NCI-H1048 (cell line): ENCODE results near the gene CLASRP.
A peak's percentile ranks its signal among the peaks of the same experiment; 100 is the strongest.

Experiments
- DNase-seq: peaks from one replicate; lab custom pipeline; 2025; lab: John Stamatoyannopoulos, UW

The CLASRP gene

DNA sequence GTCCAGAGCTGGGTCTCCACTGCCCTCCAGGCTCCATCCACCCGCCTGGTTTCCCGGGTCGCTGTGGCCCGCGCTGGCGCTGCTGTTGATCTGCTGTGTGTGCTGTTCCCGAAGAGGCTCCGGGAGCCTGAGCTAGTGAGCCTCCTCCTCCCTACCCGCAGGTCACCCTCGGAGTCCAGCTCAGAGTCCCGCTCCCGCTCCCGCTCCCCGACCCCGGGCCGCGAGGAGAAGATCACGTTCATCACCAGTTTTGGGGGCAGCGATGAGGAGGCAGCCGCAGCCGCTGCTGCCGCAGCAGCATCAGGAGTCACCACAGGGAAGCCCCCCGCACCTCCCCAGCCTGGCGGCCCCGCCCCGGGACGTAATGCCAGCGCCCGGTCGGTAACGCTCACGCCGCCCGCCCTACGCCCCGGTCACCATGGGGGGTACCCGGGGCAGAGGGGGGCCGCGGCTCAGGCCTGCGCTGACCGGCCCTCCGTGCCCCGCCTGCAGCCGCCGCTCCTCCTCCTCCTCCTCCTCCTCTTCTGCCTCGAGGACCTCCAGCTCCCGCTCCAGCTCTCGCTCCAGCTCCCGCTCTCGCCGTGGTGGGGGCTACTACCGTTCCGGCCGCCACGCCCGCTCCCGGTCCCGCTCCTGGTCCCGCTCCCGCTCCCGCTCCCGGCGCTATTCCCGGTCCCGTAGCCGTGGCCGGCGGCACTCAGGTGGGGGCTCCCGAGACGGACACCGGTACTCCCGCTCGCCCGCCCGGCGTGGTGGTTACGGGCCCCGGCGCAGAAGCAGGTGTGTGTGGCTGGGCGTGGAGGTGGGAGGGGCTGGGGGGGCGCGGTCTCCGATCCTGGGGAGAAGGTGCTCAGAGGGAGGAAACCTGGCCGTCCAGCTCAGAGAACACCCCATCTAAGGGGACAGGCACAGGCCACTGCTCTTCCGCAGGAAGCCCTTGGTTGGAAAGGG is 25.3 kb downstream of the CLASRP start:
- no peak for DNase-seq

DNA sequence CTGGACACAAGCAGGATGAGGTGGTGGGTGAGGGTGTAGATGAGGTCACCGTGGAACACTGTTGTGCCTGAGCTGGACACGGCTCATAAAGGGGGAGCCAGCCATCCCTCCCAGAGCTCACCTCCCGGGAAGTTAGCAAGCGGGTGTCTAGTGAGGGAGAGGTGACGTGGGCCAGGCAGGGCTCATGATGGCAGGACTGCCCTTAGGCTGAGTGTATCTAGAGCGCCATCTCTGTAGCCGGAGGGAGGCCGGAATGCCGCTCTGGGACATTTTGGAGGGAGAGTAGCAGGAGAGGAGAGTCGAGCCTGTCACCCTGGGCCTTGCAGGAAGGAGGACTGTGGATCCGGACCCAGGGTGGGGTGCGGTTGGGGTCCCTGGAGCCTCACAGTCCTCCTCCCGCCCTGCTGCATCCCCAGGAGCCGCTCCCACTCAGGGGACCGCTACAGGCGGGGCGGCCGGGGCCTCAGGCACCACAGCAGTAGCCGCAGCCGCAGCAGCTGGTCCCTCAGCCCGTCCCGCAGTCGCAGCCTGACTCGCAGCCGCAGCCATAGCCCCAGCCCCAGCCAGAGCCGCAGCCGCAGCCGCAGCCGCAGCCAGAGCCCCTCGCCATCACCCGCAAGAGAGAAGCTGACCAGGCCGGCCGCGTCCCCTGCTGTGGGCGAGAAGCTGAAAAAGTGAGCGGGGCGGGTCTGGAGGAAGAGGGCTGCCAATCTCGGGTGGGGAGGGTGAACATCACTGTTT is 28.2 kb downstream of the CLASRP start:
- no peak for DNase-seq

DNA sequence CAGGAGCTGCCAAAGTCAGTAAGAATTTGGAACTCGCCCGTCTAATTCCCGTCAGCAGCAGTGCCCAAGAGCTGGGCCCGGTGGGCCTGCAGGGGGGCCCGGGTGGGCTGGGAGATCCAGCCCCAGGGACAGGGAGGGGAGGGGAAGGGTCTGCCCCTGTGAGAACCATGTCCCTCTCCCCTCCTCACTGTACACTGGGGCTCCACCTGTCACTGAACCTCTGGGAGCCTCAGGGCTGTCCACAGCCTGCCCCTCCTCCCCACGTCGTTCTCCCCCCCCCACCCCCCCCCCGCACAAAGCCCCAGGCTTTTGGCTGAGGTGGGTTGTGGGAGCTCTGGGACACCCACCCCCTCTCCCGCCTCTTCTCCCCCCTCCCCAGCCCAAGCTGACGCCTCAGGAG is 29.2 kb downstream of the CLASRP start:
- no peak for DNase-seq

DNA sequence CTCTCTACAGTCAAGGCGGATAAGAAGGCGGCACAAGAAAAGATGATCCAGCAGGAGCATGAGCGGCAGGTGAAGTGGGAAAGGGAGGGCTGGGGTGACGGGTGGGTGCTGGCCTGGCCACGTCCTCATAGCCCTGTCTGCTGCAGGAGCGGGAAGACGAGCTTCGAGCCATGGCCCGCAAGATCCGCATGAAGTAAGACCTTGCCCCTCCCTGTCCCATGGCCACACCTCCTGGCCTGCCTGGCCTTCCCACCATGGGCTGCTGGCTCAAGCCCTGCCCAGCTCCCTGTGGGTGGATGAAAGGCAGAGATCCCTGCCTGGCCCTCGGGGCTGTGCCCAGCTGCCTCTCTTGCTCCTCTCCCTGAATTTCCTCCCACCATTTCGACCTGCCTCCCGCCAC is 30.2 kb downstream of the CLASRP start:
- no peak for DNase-seq

DNA sequence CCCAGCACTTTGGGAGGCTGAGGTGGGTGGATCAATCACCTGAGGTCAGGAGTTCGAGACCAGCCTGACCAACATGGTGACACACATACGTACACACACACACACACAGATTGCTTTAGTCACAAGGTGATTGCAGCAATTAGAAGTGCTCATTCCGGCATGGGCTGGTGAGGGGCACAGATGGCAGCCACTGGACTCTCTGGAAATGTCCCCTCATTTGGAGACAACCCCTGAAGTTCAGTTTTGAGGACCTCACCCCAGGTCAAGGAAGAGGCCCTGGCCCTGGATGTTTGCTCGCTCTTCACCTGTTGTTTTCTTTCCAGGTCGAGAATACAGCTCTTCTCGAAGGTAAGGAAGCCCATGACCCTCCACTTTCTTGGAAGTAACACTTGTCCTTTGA is 31.4 kb downstream of the CLASRP start:
- no peak for DNase-seq

DNA sequence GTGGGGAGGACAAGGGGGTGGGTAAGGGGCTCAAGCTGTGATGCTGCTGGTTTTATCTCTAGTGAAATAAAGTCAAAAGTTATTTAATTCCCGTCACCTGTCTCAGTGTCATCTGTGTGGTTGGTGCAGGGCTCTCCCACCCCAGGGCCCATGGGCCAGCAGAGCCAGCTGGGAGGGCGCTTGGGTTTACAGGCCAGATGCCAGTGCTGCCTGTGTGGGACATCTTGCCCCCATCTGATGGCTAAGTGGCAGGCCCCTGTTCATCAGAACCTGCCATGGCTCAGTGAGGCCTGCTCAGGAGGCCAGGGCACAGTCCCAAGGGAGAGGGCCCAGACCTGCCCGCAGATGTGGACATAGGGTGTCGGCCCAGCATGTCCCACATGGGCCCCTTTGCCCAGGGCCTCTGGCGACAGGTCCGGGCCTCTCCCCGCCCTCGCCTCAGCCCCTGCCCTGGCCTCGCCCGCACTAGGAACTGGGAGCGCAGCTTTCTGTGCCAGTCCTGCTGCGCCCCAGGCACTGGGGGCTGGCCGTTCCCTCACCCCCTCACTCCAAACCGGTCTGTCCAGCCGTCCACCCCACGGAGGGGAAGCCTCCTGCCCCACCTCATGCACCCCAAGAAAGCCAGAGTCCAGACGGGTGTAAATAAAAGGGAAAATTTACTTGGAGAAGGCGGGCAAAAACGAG is 32.2 kb downstream of the CLASRP start:
- no peak for DNase-seq

DNA sequence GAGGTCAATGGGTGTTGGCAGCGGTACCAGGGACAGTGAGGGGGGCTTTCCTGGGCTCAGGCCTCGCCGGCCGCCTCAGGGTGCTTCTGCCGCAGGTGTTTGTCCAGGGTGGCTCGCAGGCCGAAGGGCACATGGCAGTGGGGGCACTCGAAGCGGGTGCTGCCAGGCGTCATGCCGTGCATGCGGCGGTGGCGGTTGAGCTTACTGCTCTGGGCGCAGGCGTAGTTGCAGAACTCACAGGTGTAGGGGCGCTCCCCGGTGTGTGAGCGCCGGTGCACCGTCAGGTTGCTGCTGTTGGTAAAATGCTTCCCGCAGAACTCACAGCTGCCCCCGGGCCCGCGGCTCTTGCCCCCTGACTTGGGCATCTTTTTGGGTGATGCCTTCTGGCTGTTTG is 32.7 kb downstream of the CLASRP start:
- DNase-seq: no peak

DNA sequence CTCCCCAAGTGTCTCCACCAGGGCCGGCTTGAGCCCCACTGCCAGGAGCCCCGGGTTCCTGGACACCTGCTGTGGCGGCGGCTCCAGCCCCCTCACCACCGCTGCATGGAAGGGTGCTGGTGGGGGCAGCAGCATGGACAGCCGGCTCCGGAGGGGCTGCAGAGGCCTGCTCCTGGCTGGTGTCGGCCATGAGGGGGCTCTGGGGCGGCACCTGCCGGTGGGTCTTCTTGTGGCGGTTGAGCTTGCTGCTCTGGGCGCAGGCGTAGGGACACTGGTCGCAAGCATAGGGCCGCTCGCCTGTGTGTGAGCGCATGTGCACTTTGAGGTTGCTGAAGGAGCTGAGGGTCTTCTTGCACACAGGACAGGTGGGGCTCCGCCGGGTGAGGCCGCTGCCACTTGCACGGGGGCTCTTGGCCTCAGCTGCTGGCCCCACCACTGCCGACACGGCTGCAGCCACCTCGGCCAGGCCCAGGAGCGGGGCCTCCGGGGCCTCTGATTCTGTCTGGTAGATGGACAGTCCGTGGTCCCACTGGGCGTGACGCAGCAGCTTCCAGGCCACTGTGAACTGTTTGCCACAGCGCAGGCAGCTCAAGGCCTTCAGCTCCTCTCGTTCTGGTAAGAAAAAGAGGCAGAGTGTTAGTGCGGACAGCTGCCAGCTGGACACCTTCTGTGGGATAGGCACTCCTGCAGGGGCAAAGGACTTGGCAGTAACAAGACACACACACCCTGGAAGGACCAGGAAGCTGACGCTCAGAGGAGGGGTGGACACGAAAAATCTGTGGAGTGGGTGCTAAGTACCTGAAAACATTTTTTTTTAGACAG is 33.3 kb downstream of the CLASRP start:
- DNase-seq: no peak

DNA sequence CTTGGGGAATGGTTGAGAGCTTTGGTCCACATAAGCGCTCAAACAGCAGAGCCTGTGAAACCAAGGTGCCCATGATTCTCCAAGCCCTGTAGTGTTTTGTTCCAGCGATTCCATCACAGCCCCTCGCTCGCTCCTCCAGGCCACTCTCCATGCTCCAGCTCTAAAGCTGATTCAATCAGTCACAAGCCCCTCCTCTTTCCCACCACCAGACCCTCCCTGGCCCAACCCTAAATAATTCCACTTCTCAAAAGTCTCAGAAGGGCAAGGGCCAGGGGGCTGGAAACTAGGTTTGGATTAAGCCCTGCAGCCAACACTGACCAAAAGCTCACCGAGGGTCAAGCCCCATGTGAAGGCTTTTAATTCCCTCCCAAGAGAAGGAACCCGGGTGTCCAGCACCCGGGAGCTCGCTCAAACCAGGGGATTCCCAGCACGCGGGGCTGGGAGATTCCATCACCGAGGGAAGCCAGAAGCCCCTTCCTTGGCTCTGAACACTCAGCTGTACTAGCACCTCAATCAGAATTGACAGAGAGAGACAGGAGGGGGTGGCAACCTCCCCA is 36.0 kb downstream of the CLASRP start:
- DNase-seq: no peak

DNA sequence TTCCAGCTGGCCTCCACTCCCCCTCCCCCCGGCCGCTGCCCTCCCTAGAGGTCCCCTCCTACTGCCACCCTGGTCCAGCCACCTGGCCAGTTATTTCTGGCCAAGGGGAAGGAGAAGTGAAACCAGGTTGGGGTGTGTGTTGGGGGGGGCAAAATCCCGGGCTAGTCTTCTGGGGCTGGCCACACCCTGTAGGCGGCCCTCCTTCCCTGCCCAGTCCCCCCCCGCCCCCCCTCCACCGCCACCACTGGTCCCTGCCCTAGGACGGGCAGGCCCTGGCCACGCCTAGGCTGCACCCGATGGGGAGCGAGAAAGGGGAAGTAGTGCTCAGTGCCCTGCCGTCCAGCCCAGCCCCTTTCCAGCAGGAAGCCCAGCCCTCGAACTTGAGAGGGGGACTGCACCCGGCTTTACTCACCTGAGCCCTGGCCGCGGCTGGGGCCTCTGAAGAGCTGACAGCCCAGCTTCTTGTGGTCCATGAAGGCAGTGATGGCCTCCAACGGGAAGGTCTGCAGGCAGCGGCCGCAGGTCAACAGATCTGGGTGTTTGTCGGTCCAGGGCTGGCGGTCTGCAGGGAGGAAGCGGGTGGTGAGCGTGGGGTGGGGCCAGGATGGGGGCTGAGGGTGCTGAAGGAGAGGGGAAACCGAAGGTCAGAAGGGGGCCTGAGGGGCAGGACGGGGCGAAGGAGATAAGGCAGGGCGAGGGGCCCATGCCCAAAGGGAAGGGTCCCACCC is 36.6 kb downstream of the CLASRP start:
- peak; percentile 40 for DNase-seq

DNA sequence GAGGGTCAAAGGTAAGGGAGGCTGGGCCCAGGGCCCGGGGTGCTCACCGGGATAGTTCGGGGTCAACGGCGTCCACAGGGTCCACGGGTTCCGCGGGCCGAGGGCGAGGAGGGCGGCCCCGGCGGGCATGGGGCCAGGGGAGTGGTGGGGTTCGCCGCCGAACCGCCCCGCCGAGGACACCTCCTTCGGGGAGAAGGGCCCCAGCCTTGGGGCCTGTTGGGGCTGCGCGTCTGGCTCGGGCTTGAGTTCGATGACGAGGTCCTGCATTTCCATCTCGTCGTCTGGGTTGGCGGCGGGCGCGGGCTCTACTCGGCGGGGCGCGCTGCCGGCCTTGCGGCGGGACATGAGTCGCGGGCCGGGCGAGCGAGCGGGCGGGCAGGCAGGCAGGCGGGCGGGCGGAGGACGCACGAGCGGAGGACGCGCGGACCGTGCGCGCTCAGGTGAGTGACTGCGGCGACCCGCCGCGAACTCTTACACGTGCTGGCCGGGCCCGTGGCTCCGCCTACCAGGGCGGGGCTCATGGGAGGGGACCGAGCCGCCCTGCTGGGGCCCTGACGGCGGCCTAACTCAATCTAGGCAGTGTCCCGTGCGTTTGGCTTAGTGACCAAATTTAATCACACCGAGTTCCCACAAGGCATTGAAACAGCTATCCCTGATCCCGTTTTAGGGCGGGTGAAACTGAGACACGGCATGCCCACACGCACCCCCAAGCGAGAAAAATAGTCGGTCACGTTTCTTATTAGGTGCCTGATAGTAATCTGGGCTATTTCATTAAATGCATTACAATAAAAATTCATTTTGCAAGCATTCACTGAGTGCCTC is 37.4 kb downstream of the CLASRP start, which contains the start of gene ZNF296:
TSS of gene ZNF296 (minus strand) at position 450 of the 822 bp plus-strand sequence. CDS start at position 345, 105 bp downstream.
- peak; percentile 33 for DNase-seq

DNA sequence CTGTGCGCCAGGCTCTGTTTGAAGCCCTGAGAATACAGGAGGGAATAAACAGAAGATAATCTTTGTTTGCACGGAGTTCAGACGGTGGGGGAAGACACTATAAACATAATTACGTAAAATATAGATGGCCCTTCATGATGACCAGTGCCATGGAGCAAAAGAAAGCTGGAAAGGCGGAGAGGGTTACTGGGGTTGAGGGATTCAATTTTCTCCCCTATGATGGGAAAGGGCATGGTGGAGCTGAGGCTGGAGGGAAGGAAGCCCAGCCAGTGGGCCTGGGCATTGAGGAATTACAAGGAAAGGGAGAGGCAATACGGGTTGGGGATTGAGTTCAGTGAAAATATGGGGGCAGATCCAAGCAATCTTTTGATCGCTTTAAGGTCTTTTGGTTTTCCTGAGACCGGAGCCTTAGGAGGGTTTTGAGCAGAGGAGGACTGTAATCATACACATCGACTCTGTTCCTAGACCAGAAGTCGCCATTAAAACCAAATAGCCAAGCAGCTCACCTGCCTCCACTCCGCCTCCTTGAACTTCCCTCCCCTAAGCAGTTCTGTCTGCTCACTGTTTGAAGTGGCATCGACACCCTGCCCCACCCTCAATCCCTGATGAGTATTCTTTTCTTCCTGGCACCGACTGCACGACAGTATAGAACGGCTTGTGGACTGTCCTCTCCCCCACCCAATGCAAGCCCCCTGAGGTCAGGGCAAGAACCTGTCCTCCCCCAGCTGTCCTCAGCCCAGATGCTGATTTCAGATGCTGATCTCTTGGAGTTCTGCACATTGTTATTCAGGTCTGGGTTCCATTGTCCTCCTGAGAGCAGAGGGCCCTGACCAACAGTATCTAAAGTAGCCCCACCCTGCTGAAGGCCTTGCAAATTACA is 38.2 kb downstream of the CLASRP start:
- DNase-seq: no peak

DNA sequence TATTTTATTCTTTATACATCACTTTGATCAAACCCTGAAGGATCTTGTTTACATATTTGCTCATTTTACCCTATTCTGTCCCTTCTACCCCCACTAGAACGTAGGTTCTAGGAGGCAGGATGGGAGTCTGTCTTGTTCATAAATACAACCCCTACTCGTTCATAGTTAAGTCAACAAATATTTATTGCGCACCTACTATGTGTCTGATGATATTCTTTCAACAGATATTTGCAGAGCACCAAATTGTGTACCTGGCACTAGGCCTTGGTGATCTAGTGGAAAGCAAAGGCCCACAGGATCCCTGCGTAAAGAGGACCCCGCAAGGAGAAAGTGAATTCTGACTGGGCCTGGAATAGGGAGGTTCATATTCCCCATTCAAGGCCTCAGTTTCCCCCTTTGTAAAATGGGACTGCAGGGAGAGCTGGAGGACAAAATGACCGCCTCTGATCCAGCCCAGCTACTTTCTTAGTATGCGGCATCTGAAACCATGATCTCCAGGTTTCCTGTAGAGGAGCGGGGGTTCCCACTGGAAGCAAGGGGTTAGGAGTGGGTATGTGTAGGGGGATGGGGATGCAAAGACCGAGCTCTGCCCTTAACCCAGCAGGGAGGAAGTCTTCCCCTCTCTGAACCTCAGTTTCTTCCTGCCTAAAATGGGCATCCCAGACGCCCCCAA is 39.7 kb downstream of the CLASRP start:
- DNase-seq: no peak

DNA sequence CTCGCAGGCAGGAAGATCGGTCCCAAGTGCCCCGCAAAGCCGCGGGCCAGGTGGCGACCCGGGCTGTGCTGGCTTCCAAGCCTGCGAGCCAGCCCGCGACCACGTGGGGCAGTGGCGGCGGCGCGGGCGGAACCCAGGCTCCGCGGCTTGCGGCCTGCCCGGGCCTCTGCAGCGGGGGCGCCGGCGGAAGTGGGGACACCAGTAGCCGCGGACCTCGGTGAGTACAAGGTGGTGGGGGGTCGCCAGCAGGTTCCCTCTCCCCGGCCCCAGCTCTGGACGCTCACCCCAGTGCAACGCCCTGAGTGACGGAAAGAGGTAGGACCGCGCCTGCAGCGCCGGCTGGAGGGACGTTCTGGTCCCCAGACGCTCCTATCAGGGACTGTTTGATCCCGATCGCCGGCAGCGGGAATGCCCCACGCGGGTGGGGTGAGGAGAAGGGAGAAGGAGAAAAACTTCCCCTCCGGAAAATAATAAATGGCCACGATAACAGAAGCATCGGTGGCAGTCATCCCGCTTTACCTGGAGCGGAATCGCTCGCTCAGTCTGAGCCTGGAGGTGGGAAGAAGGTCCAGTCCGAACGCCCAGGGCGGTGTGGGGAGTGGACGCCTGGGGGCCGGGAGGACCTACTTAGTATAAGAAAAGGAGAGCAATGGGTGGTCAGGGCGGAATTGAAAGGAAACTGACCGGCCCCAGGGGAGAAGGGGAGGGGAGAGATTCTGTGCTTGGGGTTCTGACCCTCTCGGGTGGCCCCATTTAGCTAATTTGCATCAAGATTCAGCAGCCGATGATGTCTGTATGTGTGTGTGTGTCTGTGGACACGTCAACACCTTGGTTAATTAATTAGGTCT is 40.4 kb downstream of the CLASRP start, which contains the start of gene GEMIN7:
TSS of gene GEMIN7 (plus strand) at position 198 of the 848 bp plus-strand sequence. CDS start 10,855 bp downstream, outside the sequence.
- peak; percentile 44 for DNase-seq

DNA sequence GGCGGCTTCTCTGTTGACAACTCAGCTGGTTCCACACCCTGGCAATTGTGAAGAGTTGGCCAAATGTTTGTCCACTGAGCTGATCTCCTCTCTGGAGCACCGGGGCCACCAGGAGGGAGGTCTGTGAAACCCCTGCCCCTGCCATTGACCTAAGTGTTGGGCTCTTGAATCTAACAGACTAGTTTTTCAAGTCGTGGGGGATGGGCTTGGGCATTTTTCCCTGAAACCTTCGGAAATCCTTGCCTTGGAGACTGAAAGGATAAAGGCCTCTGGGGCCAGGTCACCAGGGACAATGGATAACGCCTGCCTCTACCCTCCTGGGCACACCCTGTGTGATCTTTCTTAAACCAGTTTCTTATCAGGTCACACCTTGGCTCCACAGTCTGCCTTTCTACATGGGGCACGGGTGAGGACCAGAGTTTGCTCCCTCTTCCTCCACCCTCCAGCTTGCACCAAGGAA is 41.1 kb downstream of the CLASRP start:
- no peak for DNase-seq

DNA sequence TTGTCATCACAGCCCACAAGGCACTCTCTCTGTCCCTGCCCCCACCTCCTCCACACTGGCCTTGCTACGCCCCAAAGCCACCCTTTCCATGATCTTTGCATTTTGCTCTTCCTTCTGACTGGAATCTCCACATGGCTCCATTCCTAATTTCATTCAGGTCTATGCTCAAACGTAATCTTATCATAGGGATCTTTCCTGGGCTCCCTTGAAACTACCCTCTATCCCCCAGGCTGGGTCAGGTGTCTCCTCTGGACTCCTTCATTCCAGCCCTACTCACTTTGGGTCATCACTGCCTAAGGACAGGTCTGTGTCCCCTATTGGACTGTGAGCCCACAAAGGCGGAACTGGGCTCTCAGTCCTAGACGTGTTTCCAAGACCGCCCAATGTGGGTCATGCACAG is 43.3 kb downstream of the CLASRP start:
- no peak for DNase-seq

DNA sequence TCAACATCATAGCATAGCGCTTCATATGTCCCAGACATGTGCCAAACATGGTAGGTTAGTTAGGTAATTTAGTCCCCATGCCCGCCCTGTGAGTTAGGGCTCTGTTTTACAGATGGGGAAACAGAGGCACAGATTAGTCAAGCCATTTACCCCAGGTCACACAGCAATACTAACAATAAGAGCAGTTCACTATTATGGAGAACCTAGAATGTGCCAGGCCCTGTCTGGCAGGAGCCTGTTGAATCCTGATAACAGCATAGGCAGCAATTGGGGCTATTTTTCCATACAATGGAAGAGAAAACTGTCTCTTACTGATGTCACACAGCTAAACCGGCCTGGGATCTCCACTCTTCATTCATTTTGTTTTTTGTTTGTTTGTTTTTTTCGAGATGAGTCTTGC is 47.6 kb downstream of the CLASRP start:
- no peak for DNase-seq
